Mucosa of descending colon (tissue), 3 donors: ENCODE measurements around the gene PRKAR1B. TPM values are rescaled to one million over a fixed set of nuclear protein-coding genes. Genes with fewer than 3 reads are reported as not detected.

ENCODE experiments used
- ATAC-seq: fragments of 200-7000 bp; cut with Tn5 transposase; one replicate; pipeline ENCODE4 v1.9.1; 2020; ENCODE audit warnings: mild to moderate bottlenecking, moderate library complexity
- DNase-seq, 3 donors: peaks; one replicate each; pipeline ENCODE4 v3.0.0-alpha.2; 2020
- H3K36me3 ChIP-seq: fragments of 200-600 bp; one replicate; pipeline ENCODE4 v1.8.0; 2021; ENCODE audit warnings: low read depth, mild to moderate bottlenecking
- H3K4me1 ChIP-seq: fragments of 200-600 bp; one replicate; pipeline ENCODE4 v1.8.0; 2021; ENCODE audit warnings: low read depth, mild to moderate bottlenecking
- H3K4me3 ChIP-seq: fragments of 200-600 bp; one replicate; pipeline ENCODE4 v1.8.0; 2021; ENCODE audit warnings: mild to moderate bottlenecking
- H3K9me3 ChIP-seq: fragments of 200-600 bp; one replicate; pipeline ENCODE4 v1.8.0; 2021; ENCODE audit warnings: mild to moderate bottlenecking
- intact Hi-C, 2 donors: fragments of 100-400 bp; cut with DNase I in 1 of 2; cut with micrococcal nuclease in 1 of 2; formaldehyde crosslinking; loops; one replicate each; pipeline versions ENCODE4 v1.11.0 to v1.11.1; 2022; cut with DNase I, micrococcal nuclease
- total RNA-seq, 3 donors: library from RNA; stranded (reverse); fragmentation: NEBNext Ultra II Directional in 2 of 3; extraction: Animal tissue kit (Norgen Biotek cat#: 25700) in 2 of 3; gene quantifications; one replicate each; pipeline versions ENCODE4 v1.2.1 to v1.2.4, GENCODE V29; 2021 to 2023
- TF ChIP-seq, protein P1 (sequence below): fragments of 200-600 bp; IDR thresholded peaks from one replicate; pipeline ENCODE4 v1.8.0; 2022; ENCODE audit warnings: antibody characterized with exemption, mild to moderate bottlenecking
- donor health status: DM: no; HTN: no; CAD: no; lungs with moderate emphysema.
- donor health status: DM: no; HTN: no; CAD: no.
- donor health status: DM: no; HTN: yes; CAD: no.

Gene PRKAR1B
- total RNA-seq, 3 donors from 2014 or later, result 10.1 to 24.5 (median 24.4) TPM

DNA sequence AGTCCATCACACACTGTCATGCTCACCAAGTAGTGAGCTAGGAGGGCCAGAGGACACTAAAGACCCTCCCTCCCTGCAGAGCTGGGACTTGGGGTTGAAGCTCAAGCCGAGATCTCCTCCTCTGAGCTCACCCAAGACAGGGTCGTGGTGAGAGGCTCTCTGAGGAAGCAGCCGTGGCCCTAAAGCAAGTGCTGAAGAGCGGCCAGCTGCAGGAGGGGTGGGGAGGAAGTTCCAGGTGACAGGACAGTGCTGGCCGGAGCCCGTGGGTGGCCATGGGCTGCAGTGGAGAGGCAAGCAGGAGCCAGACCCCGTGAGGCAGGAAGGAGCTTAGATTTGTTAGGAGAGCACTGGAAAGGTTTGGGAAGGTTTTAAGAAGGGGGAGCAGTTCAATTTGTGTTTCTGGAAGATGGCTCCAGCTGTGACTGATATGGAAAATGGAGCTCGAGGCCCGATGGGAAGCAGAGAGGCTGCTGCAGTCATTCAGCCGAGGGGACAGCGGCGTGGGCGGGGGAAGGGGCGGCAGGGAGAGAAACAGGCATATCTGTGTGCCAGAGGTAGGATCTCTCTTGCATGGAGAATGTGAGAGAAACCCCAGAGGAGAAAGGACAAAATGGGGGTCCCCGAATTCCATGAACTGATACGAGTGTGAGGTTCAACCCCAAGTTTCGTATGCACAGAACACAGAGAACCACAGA is 27.5 kb downstream of the PRKAR1B start:
- peaks cover 16% of the 10 kb centered on the region for H3K4me1 ChIP-seq
- peaks cover 3% of the 10 kb centered on the region for H3K9me3 ChIP-seq
- H3K36me3 ChIP-seq, result no peaks in the 10 kb centered on the region
- DNase-seq, result no peak
- TF ChIP-seq, protein P1, sequence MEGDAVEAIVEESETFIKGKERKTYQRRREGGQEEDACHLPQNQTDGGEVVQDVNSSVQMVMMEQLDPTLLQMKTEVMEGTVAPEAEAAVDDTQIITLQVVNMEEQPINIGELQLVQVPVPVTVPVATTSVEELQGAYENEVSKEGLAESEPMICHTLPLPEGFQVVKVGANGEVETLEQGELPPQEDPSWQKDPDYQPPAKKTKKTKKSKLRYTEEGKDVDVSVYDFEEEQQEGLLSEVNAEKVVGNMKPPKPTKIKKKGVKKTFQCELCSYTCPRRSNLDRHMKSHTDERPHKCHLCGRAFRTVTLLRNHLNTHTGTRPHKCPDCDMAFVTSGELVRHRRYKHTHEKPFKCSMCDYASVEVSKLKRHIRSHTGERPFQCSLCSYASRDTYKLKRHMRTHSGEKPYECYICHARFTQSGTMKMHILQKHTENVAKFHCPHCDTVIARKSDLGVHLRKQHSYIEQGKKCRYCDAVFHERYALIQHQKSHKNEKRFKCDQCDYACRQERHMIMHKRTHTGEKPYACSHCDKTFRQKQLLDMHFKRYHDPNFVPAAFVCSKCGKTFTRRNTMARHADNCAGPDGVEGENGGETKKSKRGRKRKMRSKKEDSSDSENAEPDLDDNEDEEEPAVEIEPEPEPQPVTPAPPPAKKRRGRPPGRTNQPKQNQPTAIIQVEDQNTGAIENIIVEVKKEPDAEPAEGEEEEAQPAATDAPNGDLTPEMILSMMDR, result no peak
- no peak for ATAC-seq
- no peak overlapping the region for H3K4me3 ChIP-seq
- intact Hi-C loops, result no loop called here

DNA sequence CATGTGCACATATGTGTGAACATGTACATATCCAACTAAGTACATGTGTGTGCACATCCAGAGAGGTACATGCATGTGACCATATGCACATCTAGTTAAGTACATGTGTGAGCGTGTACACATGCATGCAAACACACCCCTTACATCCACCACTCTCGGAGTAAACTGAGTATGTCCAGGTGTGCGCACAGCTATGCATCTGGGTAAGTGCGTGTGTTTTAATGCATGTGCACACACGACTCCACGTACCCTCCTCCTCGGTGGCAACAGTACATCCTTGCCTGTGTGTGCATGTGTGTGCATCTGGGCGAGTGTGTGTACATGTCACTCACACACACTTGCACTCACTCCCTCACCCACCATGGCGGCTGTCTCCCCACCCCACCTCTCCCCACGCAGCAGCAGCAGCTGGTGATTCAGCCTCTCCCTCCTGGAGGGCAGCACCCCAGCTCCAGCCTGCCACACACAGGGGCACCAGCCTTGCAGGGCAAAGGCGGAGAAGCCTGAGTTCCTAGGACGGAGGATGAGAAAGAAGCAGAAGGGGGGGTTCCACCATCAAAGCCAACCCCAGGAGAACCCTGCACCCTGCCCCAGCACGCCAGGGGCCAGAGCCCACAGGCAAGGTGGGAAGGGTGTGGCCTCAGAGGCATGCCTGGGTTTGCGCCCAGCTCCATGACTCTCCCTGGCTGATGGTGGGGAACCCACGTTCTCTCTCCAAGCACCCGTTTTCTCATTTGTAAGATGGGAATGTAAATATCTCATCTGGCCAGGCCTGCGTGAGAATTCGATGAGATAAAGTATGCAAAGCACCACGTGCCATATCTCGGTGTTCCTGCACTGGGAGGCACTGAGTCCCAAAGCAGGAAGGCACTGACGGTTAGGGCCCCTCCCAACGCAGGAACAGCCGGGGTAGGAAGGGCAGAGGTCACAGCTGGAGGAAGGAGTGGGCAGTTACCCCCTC is 28.3 kb downstream of the PRKAR1B start:
- Histone ChIP-seq H3K4me3 (no peak overlapping the region), H3K9me3 (peaks cover 3% of the 10 kb centered on the region), H3K36me3 (no peaks in the 10 kb centered on the region), H3K4me1 (peaks cover 8% of the 10 kb centered on the region)
- DNase-seq (peak in 1 of 3 donors; percentile 30), ATAC-seq (peak; percentile 84)
- intact Hi-C loops, result no loop called here
- TF ChIP-seq, protein P1, result no peak

DNA sequence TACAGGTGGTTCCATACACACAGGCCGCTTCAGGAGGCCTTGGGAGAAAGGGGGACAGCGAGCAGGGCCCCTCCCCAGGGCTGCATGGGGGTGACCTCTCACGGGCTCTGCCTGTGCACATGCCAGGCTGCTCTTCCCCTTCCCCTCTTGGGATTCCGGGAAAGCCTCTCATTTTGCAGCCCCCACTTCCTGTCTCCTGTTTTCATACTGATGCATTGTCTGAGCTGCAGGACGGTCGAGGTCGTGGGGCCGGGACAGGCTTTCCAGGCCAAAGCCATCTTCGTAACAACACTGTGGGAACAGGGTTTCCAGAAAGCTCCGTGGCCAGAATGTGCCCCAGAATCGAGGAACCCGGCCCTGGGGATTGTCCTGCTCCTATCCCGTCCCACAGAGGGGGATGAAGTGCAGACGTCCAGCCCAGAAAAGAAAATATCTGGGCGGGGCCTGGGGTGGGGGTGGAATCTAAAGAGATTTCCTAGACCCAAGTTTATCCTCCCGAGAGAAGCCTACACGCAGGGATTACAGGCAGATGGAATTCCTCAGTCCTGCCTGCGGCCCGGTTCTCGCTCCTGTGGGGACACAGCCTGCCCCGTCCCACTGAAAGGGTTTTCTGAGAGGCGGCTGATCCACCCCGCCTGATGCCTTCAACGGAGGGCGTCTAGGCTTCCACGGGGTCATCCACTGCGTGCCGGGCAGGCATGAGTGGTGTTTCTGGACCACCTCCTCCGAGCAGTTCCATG is 30.1 kb downstream of the PRKAR1B start:
- TF ChIP-seq, protein P1, result no peak
- intact Hi-C loops, result no loop called here
- DNase-seq (no peak), ATAC-seq (no peak)
- no peaks in the 10 kb centered on the region for H3K36me3 ChIP-seq
- H3K9me3 ChIP-seq, result no peaks in the 10 kb centered on the region
- H3K4me1 ChIP-seq, result peaks cover 8% of the 10 kb centered on the region
- no peak overlapping the region for H3K4me3 ChIP-seq

DNA sequence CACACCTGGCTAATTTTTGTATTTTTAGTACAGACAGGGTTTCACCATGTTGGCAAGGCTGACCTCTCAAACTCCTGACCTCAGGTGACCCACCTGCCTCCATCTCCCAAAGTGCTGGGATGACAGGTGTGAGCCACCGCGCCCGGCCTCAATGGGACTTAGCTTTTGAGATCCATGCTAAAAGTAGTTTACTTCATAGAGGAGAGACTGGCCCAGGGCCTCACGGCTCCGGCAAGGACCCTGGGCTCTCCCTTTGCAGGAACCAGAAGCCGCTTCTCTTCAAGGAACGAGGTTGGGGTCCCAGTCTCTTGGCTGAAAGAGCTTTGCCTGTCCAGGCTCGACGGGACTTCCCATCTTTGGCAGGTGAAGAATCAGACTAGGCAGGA is 30.7 kb downstream of the PRKAR1B start:
- TF ChIP-seq, protein P1, result no peak
- intact Hi-C loops, result no loop called here
- H3K9me3 ChIP-seq, result no peaks in the 10 kb centered on the region
- ATAC-seq (no peak), DNase-seq (peak in 1 of 3 donors; percentile 15)
- H3K4me1 ChIP-seq, result peaks cover 8% of the 10 kb centered on the region
- H3K4me3 ChIP-seq, result no peak overlapping the region
- H3K36me3 ChIP-seq, result no peaks in the 10 kb centered on the region

DNA sequence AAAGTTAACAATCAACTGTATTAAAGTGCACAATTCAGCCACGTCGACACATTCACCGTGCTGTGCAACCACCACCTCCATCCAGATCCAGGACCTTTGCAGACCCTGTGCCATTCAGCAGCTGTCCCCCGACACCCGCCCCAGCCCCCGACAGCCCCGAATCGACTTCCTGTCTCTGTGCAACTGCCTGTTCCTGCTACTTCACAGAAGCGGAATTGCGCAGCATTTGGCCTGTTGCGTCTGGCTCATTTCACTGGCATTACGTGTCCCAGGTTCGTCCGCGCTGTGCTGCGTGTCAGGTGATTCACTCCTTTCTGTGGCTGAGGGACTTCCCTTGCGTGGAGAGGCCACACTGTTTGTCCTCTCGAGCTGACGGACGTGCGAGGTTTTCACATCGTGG is 33.8 kb downstream of the PRKAR1B start:
- no peak overlapping the region for H3K4me3 ChIP-seq
- no peak for ATAC-seq
- no peaks in the 10 kb centered on the region for H3K4me1 ChIP-seq
- H3K36me3 ChIP-seq, result no peaks in the 10 kb centered on the region
- intact Hi-C loops, result no loop called here
- DNase-seq, result peak in 1 of 3 donors; percentile 14
- peaks cover 9% of the 10 kb centered on the region for H3K9me3 ChIP-seq
- TF ChIP-seq, protein P1, result no peak
